WTC11 (cell line): ENCODE data around the gene HOMEZ.
A peak's percentile ranks its signal among the peaks of the same experiment; 100 is the strongest.

ENCODE experiments used
- ATF3 ChIP-seq: sonication (generic); formaldehyde crosslinking; conservative IDR thresholded peaks from 2 replicates; pipeline ENCODE4 v1.8.1; 2022; ENCODE audit warnings: mild to moderate bottlenecking, missing genetic modification reagents
- CTCF ChIP-seq: fragments of 200-600 bp; IDR thresholded peaks from 2 replicates; pipeline ENCODE4 v1.8.0; 2022; ENCODE audit warnings: antibody characterized with exemption
- FOXP1 ChIP-seq: sonication (generic); formaldehyde crosslinking; IDR thresholded peaks from 2 replicates; pipeline ENCODE4 v1.8.0; 2022; ENCODE audit warnings: missing genetic modification reagents, mild to moderate bottlenecking, moderate library complexity, borderline replicate concordance
- USF1 ChIP-seq: sonication (generic); formaldehyde crosslinking; IDR thresholded peaks from 2 replicates; pipeline ENCODE4 v1.8.0; 2022; ENCODE audit warnings: mild to moderate bottlenecking, missing genetic modification reagents

- no peak for TF ChIP-seq ATF3 (CRISPR knock-in tag)
- peak; percentile 60; the same call in 1 of the 2 replicates for TF ChIP-seq CTCF
- TF ChIP-seq USF1 (CRISPR knock-in tag) = peak; percentile 78; the same call in 1 of the 2 replicates
- peak; percentile 51; the same call in 1 of the 2 replicates for TF ChIP-seq FOXP1 (CRISPR knock-in tag)
Observed at GRCh38 chr14:23301288-23301968, 15.5 kb upstream of the HOMEZ start.
